Caco-2 (cell line): ENCODE data around the gene WDR43. TPM values are rescaled to one million over a fixed set of nuclear protein-coding genes. Genes with fewer than 3 reads are reported as not detected.
A peak's percentile ranks its signal among the peaks of the same experiment; 100 is the strongest.

ENCODE experiments used
- BruUV-seq: library from RNA; stranded (reverse); fragments of 400-500 nt; replicated peaks from 2 replicates; lab custom pipeline; 2021; lab: Mats Ljungman, UMichigan
- CTCF ChIA-PET: fragments of 300-600 bp; sonication (Branson Sonifier 250); formaldehyde crosslinking; loops from one replicate; lab custom pipeline; 2022; ENCODE audit warnings: antibody characterized with exemption; lab: Charles Lee
- POLR2A ChIA-PET: fragments of 300-600 bp; sonication (Branson Sonifier 250); formaldehyde crosslinking; loops from one replicate; lab custom pipeline; 2022; ENCODE audit warnings: antibody characterized with exemption; lab: Charles Lee
- DNase-seq, 2 experiments: peaks; one replicate each; pipeline versions ENCODE4 v3.0.0 to v3.0.0-alpha.2; 2020 to 2022
- H3K27me3 ChIP-seq: replicated peaks from 2 replicates; pipeline ENCODE4 v1.6.0; 2011; ENCODE audit warnings: low read length; ENCODE audit not compliant: control insufficient read depth, insufficient read depth
- H3K36me3 ChIP-seq: 2 replicates; pipeline ENCODE4 v1.5.1; 2011; ENCODE audit warnings: low read length; ENCODE audit not compliant: control insufficient read depth, insufficient read depth
- H3K4me1 ChIP-seq: fragments of 250-450 bp; sonication (Bioruptor Pico); 2 replicates; pipeline ENCODE4 v1.5.1; 2020; ENCODE audit warnings: mild to moderate bottlenecking
- H3K4me3 ChIP-seq: 2 replicates; pipeline ENCODE4 v1.5.1; 2011; ENCODE audit warnings: low read depth, mild to moderate bottlenecking, control low read depth, low read length
- H3K9me3 ChIP-seq: fragments of 250-450 bp; sonication (Bioruptor Pico); 2 replicates; pipeline ENCODE4 v1.5.1; 2020; ENCODE audit warnings: mild to moderate bottlenecking, moderate library complexity
- H3K27ac Mint-ChIP-seq: one replicate; pipeline ENCODE4 v1.8.0; 2022; ENCODE audit warnings: mixed read lengths; ENCODE audit not compliant: unreplicated experiment
- H3K27me3 Mint-ChIP-seq: one replicate; pipeline ENCODE4 v1.8.0; 2022; ENCODE audit warnings: mixed read lengths; ENCODE audit not compliant: insufficient read depth, unreplicated experiment
- H3K36me3 Mint-ChIP-seq: one replicate; pipeline ENCODE4 v1.8.0; 2022; ENCODE audit warnings: mild to moderate bottlenecking, mixed read lengths; ENCODE audit not compliant: insufficient read depth, unreplicated experiment
- H3K4me1 Mint-ChIP-seq: one replicate; pipeline ENCODE4 v1.8.0; 2022; ENCODE audit warnings: low read depth, mixed read lengths; ENCODE audit not compliant: unreplicated experiment
- H3K4me3 Mint-ChIP-seq: one replicate; pipeline ENCODE4 v1.8.0; 2022; ENCODE audit warnings: mild to moderate bottlenecking, moderate library complexity, mixed read lengths; ENCODE audit not compliant: unreplicated experiment
- H3K9me3 Mint-ChIP-seq: one replicate; pipeline ENCODE4 v1.8.0; 2022; ENCODE audit warnings: mixed read lengths; ENCODE audit not compliant: unreplicated experiment
- CTCF ChIP-seq, 2 experiments: fragments of 200-600 bp in 1 of 2; IDR thresholded peaks; 1 replicate in 1 of 2; 2 replicates in 1 of 2; pipeline versions ENCODE4 v1.5.1 to v1.8.0; 2011 to 2022; ENCODE audit warnings: antibody characterized with exemption in 1 of 2, control low read depth in 1 of 2, inconsistent platforms in 1 of 2, low read depth in 1 of 2, low read length in 1 of 2, mild to moderate bottlenecking in 1 of 2, moderate library complexity in 1 of 2; ENCODE audit not compliant: insufficient read depth in 1 of 2, severe bottlenecking in 1 of 2, unreplicated experiment in 1 of 2
- intact Hi-C: fragments of 100-400 bp; cut with micrococcal nuclease; formaldehyde crosslinking; loops from one replicate; pipeline ENCODE4 v1.10.0; 2022; ENCODE audit not compliant: unreplicated experiment
- total RNA-seq: library from RNA; stranded (reverse); gene quantifications from 2 replicates; pipeline ENCODE4 v1.2.3, GENCODE V29; 2022

WDR43 gene
- total RNA-seq, 1 experiment from 2014 or later: 133 TPM

- ChIA-PET CTCF (interaction anchor here (0.7 kb wide), 1 partner anchor 39 kb away, joined by 3 read pairs; no protein-coding TSS in a partner anchor), POLR2A (no interaction called here)
- H3K9me3 ChIP-seq: no peaks in the 10 kb centered on the region
- BruUV-seq: no TSS peak
- no peak for DNase-seq
- intact Hi-C loops: no loop called here
- Mint-ChIP-seq H3K27ac (no peak overlapping the region), H3K27me3 (no peaks in the 10 kb centered on the region), H3K36me3 (peaks cover 6% of the 10 kb centered on the region), H3K4me3 (no peak overlapping the region), H3K4me1 (peaks cover 9% of the 10 kb centered on the region), H3K9me3 (peaks cover 3% of the 10 kb centered on the region)
- H3K4me3 ChIP-seq: no peak overlapping the region
- H3K4me1 ChIP-seq: peaks cover 16% of the 10 kb centered on the region
- TF ChIP-seq CTCF (IDR thresholded peaks at IDR 0.05; ENCODE audit: insufficient read depth in 1 of 2, low read depth in 1 of 2, low read length in 1 of 2, severe bottlenecking in 1 of 2, unreplicated experiment in 1 of 2): no peak
- no peaks in the 10 kb centered on the region for H3K36me3 ChIP-seq
- no peaks in the 10 kb centered on the region for H3K27me3 ChIP-seq
Observed at GRCh38 chr2:28978606-28979005, 84.1 kb downstream of the WDR43 start.

GRCh38 chr2:28979041-28979440 is 84.6 kb downstream of the WDR43 start:
- no peaks in the 10 kb centered on the region for H3K27me3 Mint-ChIP-seq
- BruUV-seq: no TSS peak
- Histone ChIP-seq H3K36me3 (no peaks in the 10 kb centered on the region), H3K4me3 (no peak overlapping the region), H3K4me1 (peaks cover 16% of the 10 kb centered on the region), H3K9me3 (no peaks in the 10 kb centered on the region), H3K27me3 (no peaks in the 10 kb centered on the region)
- no peak overlapping the region for H3K4me3 Mint-ChIP-seq
- intact Hi-C loops: no loop called here
- no peak for DNase-seq
- peaks cover 7% of the 10 kb centered on the region for H3K9me3 Mint-ChIP-seq
- peaks cover 9% of the 10 kb centered on the region for H3K4me1 Mint-ChIP-seq
- ChIA-PET POLR2A (no interaction called here), CTCF (no interaction called here)
- peak overlapping the region; percentile 64 for H3K27ac Mint-ChIP-seq
- H3K36me3 Mint-ChIP-seq: peaks cover 6% of the 10 kb centered on the region
- TF ChIP-seq CTCF (IDR thresholded peaks at IDR 0.05; ENCODE audit: insufficient read depth in 1 of 2, low read depth in 1 of 2, low read length in 1 of 2, severe bottlenecking in 1 of 2, unreplicated experiment in 1 of 2): no peak

GRCh38 chr2:28979576-28980366 is 85.3 kb downstream of the WDR43 start:
- BruUV-seq: no TSS peak
- TF ChIP-seq CTCF (IDR thresholded peaks at IDR 0.05; ENCODE audit: insufficient read depth in 1 of 2, low read depth in 1 of 2, low read length in 1 of 2, severe bottlenecking in 1 of 2, unreplicated experiment in 1 of 2): no peak
- peaks cover 16% of the 10 kb centered on the region for H3K4me1 ChIP-seq
- peak overlapping the region; percentile 64 for H3K27ac Mint-ChIP-seq
- DNase-seq: no peak
- intact Hi-C loops: no loop called here
- no peaks in the 10 kb centered on the region for H3K27me3 Mint-ChIP-seq
- ChIA-PET POLR2A (interaction anchor here (0.6 kb wide), 1 partner anchor 153 kb away, joined by 3 read pairs; no protein-coding TSS in a partner anchor), CTCF (interaction anchor here (0.5 kb wide), 1 partner anchor 1185 kb away, joined by 3 read pairs; no protein-coding TSS in a partner anchor)
- peaks cover 9% of the 10 kb centered on the region for H3K4me1 Mint-ChIP-seq
- H3K4me3 Mint-ChIP-seq: no peak overlapping the region
- H3K27me3 ChIP-seq: no peaks in the 10 kb centered on the region
- H3K36me3 Mint-ChIP-seq: peaks cover 6% of the 10 kb centered on the region
- no peak overlapping the region for H3K4me3 ChIP-seq
- no peaks in the 10 kb centered on the region for H3K9me3 ChIP-seq
- H3K36me3 ChIP-seq: no peaks in the 10 kb centered on the region
- peaks cover 9% of the 10 kb centered on the region for H3K9me3 Mint-ChIP-seq
